Measurements from ENCODE around the gene CMSS1. TPM values are rescaled to one million over a fixed set of nuclear protein-coding genes. Genes with fewer than 3 reads are reported as not detected.

CMSS1 gene
- total and polyA plus RNA-seq, 2 of the 13 experiments (the other 11 are each of a cell fraction or from before 2014, with no cell fraction given) = 6.4 to 48.7 TPM

GRCh38 chr3:100154171-100154570 is 336.5 kb downstream of the CMSS1 start (continued):
- TF ChIP-seq, protein P1, sequence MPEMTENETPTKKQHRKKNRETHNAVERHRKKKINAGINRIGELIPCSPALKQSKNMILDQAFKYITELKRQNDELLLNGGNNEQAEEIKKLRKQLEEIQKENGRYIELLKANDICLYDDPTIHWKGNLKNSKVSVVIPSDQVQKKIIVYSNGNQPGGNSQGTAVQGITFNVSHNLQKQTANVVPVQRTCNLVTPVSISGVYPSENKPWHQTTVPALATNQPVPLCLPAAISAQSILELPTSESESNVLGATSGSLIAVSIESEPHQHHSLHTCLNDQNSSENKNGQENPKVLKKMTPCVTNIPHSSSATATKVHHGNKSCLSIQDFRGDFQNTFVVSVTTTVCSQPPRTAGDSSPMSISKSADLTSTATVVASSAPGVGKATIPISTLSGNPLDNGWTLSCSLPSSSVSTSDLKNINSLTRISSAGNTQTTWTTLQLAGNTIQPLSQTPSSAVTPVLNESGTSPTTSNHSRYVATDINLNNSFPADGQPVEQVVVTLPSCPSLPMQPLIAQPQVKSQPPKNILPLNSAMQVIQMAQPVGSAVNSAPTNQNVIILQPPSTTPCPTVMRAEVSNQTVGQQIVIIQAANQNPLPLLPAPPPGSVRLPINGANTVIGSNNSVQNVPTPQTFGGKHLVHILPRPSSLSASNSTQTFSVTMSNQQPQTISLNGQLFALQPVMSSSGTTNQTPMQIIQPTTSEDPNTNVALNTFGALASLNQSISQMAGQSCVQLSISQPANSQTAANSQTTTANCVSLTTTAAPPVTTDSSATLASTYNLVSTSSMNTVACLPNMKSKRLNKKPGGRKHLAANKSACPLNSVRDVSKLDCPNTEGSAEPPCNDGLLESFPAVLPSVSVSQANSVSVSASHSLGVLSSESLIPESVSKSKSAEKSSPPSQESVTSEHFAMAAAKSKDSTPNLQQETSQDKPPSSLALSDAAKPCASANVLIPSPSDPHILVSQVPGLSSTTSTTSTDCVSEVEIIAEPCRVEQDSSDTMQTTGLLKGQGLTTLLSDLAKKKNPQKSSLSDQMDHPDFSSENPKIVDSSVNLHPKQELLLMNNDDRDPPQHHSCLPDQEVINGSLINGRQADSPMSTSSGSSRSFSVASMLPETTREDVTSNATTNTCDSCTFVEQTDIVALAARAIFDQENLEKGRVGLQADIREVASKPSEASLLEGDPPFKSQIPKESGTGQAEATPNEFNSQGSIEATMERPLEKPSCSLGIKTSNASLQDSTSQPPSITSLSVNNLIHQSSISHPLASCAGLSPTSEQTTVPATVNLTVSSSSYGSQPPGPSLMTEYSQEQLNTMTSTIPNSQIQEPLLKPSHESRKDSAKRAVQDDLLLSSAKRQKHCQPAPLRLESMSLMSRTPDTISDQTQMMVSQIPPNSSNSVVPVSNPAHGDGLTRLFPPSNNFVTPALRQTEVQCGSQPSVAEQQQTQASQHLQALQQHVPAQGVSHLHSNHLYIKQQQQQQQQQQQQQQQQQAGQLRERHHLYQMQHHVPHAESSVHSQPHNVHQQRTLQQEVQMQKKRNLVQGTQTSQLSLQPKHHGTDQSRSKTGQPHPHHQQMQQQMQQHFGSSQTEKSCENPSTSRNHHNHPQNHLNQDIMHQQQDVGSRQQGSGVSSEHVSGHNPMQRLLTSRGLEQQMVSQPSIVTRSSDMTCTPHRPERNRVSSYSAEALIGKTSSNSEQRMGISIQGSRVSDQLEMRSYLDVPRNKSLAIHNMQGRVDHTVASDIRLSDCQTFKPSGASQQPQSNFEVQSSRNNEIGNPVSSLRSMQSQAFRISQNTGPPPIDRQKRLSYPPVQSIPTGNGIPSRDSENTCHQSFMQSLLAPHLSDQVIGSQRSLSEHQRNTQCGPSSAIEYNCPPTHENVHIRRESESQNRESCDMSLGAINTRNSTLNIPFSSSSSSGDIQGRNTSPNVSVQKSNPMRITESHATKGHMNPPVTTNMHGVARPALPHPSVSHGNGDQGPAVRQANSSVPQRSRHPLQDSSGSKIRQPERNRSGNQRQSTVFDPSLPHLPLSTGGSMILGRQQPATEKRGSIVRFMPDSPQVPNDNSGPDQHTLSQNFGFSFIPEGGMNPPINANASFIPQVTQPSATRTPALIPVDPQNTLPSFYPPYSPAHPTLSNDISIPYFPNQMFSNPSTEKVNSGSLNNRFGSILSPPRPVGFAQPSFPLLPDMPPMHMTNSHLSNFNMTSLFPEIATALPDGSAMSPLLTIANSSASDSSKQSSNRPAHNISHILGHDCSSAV (CRISPR knock-in tag; IDR thresholded peaks at IDR 0.05; ENCODE audit: borderline replicate concordance) = no peak
- no peak for TF ChIP-seq ZNF564 (CRISPR knock-in tag; IDR thresholded peaks at IDR 0.05)
- no peak for TF ChIP-seq ASH2L (IDR thresholded peaks at IDR 0.05; ENCODE audit: insufficient read length, low read depth, low read length)
- no peak for TF ChIP-seq KLF6 (CRISPR knock-in tag; IDR thresholded peaks at IDR 0.05)
- no peak for TF ChIP-seq ZEB1 (IDR thresholded peaks at IDR 0.05; ENCODE audit: insufficient replicate concordance, low read depth)

GRCh38 chr3:100155128-100155527 is 337.5 kb downstream of the CMSS1 start:
- H4K20me1 ChIP-seq (ENCODE audit: insufficient read depth, low read length) = no peaks in the 10 kb centered on the region
- FAIRE-seq (no peak), ATAC-seq (no peak), DNase-seq (ENCODE audit: low spot score) (no peak)
- H3K27me3 ChIP-seq (ENCODE audit: control insufficient read depth in 1 of 2, insufficient read depth in 2 of 2, low read length in 2 of 2) = no peaks in the 10 kb centered on the region
- peaks cover 12% of the 10 kb centered on the region for H3K9me3 ChIP-seq (ENCODE audit: low read length)
- H3K4me2 ChIP-seq (ENCODE audit: low read depth, low read length) = no peak overlapping the region
- H3K4me3 ChIP-seq (replicated peaks in 1 of 3; ENCODE audit: insufficient read depth in 1 of 3, low read depth in 2 of 3, low read length in 3 of 3) = no peak overlapping the region
- no peaks in the 10 kb centered on the region for H3K79me2 ChIP-seq (ENCODE audit: insufficient read depth, low read length)
- ChIA-PET POLR2A (no interaction called here), CTCF (ENCODE audit: low intra/inter-chr PET ratio, low total read pairs) (no interaction called here)
- H3K36me3 ChIP-seq (replicated peaks in 1 of 2; ENCODE audit: control insufficient read depth in 1 of 2, insufficient read depth in 2 of 2, low read length in 2 of 2) = no peaks in the 10 kb centered on the region; a peak in 5 of 5 replicates
- in situ Hi-C loops (cut with HindIII; ENCODE audit: extremely low pct_ligation_motif_present, low pct_unique_long_range_greater_than_20kb) = no loop called here
- no peak overlapping the region for H3K27ac ChIP-seq (ENCODE audit: extremely low read length, insufficient read depth, low read length)
- H3K9ac ChIP-seq (ENCODE audit: insufficient read depth, low read depth, low read length) = no peak overlapping the region
- BruUV-seq (replicated peaks) = no TSS peak
- no peak overlapping the region for H2AFZ ChIP-seq (ENCODE audit: low read length)
- intact Hi-C loops (cut with micrococcal nuclease; ENCODE audit: unreplicated experiment) = no loop called here
- no peaks in the 10 kb centered on the region for H3K4me1 ChIP-seq (ENCODE audit: insufficient read depth, low read length)
- TF ChIP-seq ZNF580 (CRISPR knock-in tag; IDR thresholded peaks at IDR 0.05; ENCODE audit: borderline replicate concordance, low read depth) = no peak
- TF ChIP-seq ISX (CRISPR knock-in tag; conservative IDR thresholded peaks at IDR 0.05) = no peak
- TF ChIP-seq ZNF614 (CRISPR knock-in tag; IDR thresholded peaks at IDR 0.05; ENCODE audit: borderline replicate concordance) = no peak
- TF ChIP-seq, protein P2, sequence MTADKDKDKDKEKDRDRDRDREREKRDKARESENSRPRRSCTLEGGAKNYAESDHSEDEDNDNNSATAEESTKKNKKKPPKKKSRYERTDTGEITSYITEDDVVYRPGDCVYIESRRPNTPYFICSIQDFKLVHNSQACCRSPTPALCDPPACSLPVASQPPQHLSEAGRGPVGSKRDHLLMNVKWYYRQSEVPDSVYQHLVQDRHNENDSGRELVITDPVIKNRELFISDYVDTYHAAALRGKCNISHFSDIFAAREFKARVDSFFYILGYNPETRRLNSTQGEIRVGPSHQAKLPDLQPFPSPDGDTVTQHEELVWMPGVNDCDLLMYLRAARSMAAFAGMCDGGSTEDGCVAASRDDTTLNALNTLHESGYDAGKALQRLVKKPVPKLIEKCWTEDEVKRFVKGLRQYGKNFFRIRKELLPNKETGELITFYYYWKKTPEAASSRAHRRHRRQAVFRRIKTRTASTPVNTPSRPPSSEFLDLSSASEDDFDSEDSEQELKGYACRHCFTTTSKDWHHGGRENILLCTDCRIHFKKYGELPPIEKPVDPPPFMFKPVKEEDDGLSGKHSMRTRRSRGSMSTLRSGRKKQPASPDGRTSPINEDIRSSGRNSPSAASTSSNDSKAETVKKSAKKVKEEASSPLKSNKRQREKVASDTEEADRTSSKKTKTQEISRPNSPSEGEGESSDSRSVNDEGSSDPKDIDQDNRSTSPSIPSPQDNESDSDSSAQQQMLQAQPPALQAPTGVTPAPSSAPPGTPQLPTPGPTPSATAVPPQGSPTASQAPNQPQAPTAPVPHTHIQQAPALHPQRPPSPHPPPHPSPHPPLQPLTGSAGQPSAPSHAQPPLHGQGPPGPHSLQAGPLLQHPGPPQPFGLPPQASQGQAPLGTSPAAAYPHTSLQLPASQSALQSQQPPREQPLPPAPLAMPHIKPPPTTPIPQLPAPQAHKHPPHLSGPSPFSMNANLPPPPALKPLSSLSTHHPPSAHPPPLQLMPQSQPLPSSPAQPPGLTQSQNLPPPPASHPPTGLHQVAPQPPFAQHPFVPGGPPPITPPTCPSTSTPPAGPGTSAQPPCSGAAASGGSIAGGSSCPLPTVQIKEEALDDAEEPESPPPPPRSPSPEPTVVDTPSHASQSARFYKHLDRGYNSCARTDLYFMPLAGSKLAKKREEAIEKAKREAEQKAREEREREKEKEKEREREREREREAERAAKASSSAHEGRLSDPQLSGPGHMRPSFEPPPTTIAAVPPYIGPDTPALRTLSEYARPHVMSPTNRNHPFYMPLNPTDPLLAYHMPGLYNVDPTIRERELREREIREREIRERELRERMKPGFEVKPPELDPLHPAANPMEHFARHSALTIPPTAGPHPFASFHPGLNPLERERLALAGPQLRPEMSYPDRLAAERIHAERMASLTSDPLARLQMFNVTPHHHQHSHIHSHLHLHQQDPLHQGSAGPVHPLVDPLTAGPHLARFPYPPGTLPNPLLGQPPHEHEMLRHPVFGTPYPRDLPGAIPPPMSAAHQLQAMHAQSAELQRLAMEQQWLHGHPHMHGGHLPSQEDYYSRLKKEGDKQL (CRISPR knock-in tag; IDR thresholded peaks at IDR 0.05; ENCODE audit: low read depth) = no peak
- TF ChIP-seq ZNF629 (CRISPR knock-in tag; conservative IDR thresholded peaks at IDR 0.05) = no peak

All from HepG2 (cell line).